SIG-M5 treated with dmso at 0.1 percent for 504 hours (cell line): Measurements from ENCODE around the gene FMO4.
"Not testable (repeated sequence)": the region's sequence is repeated elsewhere in the genome, so short reads cannot be mapped to it uniquely, and the experiment has no call there.

ENCODE experiments used
- DNase-seq: peaks from one replicate; lab custom pipeline; 2025; ENCODE audit not compliant: unreplicated experiment; lab: John Stamatoyannopoulos, UW

Gene FMO4

DNA sequence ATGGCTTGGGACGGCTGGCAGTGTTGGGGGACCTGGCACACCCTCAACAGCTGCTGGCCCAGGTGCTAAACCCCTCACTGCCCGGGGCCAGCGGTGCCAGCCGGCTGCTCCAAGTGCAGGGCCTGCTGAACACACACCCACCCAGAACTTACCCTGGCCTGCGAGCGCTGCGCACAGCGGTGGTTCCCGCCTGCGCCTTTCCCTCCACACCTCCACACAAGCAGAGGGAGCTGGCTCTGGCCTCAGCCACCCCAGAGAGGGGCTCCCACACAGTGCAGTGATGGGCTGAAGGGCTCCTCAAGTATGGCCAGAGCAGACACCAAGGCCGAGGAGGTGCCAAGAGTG, 67.9 kb downstream of the FMO4 start:
- no peak for DNase-seq

DNA sequence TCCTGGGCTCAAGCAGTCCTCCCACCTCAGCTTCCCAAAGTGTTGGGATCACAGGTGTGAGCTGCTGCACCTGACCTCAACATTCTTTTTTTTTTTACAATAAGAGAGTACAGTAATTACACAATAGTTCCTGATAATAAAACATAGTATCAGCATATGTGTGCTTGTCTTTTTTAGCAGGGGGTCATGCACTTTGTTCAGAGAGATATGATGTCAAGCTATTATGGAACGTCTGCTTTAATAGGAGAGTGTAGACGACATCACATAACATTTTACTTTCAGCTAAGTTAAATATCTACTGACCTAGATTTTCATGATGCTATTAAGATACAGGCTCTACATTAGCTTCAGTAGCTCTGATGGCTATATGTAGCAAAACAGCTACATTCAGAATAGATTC, 70.5 kb downstream of the FMO4 start:
- no peak for DNase-seq

DNA sequence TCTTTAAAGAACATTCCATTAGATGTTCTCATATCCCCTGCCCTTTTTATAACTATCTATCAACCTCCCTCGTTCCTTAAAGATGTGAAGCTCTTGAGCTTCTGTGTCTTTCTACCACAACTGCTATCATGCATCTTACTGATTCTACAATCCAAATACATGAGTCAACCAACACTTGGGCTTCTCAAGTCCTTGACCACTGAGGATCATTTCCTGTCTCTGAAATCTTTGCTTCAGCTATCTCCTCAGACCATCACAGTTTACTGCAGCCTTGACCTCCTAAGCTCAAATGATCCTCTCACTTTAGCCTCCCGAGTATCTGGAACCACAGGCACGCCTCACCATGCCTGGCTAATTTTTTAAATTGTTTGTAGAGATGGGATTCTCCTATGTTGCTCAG, 75.2 kb downstream of the FMO4 start:
- DNase-seq = no peak

DNA sequence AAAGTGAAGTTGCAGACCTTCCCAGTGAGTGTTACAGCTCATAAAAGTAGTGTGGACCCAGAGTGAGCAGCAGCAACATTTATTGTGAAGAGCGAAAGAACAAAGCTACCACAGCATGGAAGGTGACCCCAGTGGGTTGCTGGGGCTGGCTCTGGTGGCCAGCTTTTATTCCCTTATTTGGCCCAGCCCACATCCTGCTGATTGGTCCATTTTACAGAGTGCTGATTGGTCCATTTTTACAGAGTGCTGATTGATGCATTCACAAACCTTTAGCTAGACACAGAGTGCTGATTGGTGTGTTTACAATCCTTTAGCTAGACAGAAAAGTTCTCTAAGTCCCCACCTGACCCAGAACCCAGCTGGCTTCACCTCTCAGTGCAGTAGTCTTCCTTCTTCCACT, 76.8 kb downstream of the FMO4 start:
- not testable (repeated sequence) for DNase-seq
